ENCODE data around the gene TOP2A. TPM values are rescaled to one million over a fixed set of nuclear protein-coding genes. Genes with fewer than 3 reads are reported as not detected.
A peak's percentile ranks its signal among the peaks of the same experiment; 100 is the strongest.

The TOP2A gene
- total RNA-seq, 2 donors from 2014 or later: 0.47 to 4.2 TPM

DNA sequence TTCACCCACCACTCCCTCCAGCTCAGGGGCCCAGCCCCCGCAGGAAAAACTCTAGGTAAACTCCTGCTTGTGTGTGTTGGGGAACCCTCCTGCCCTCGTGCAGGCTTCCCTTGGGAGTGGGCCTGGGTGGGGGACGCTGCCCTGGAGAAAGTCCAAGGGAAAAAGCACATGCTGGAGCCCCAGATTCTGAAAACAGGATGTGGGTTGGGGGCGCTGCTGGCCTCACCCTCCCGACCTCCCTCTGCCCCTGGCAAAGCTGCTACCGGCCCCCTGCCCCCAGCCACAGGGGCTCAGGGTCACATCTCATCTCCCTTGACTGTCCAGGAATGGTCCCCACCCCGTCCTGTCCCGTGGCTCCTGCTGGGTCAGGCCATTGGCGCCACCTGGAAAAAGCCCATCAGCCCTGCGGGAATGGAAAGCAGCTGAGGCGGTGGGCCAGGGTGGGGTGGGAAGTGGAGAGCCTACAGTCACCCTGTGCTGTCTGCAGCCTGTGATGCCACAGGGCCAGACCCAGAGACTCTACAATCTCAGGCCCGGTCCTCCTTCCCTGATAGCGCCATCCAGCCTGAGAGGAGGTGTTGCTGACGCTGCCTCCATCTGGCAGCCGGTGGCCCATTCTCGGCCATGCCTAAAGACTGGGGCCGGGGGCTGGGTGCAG, 50.7 kb downstream of the TOP2A start:
- ATAC-seq (no peak), DNase-seq (no peak)
- intact Hi-C loops (cut with DNase I): loop anchor here in 1 of 2 donors (10.0 kb wide), 1 partner anchor 48 kb away; the partner anchor contains the start of gene TOP2A

DNA sequence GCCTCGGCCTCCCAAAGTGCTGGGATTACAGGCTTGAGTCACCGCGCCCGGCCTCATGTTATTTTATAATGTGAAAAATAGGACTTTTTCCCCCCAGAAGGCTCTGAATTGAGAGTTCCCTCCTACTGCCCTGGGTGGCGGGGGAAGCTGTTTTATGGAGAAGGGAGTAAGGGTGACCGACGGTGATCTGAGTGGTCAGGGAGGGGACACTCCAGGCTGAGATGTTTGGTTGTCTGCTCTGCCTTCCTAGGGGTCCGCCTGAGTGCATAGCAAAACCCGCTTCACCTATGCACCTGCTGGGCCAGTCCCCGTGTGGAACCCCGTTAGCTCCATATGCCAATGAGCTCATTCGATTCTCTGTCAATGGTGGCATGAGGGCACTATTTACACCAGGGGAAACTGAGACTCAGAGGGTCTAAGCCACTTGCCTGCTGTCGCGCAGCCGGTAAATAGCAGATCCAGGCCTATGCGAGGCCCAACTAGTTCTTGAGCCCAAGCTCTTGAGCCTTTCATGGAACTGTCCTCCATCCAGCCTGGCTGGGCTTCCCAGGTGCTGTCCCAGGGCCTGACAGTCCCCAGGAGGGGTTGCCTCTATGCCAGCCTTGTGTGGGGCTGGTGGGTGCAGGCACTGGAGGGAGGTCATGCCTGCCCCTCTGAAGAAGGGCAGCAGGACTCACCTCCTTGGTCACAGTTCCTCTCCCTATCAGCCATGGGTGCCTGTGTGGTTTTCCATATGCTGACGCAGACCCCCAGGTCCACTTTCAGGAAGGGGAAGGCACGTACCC, 51.4 kb downstream of the TOP2A start:
- DNase-seq (no peak), ATAC-seq (no peak)
- intact Hi-C loops (cut with DNase I): loop anchor here in 1 of 2 donors (10.0 kb wide), 1 partner anchor 49 kb away; the partner anchor contains the start of gene TOP2A

DNA sequence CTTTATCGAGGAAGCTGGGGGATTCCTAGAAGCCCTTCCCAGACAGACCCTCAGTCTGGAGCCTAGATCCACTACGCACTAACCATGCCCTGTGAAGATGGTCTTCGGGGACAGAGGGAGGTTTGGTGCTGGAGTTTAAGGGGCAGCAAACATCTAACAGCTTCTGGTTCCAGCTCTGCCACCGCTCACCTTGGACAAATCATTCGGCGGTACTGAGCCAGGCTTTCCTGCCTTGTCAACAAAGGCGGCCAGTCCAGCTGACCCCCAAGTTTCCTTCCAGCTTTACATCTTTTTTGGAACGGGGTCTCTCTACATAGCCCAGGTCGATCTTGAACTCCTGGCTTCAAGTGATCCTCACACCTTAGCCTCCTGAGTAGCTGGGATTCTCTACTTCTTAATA, 52.8 kb downstream of the TOP2A start:
- ATAC-seq (no peak), DNase-seq (no peak)
- intact Hi-C loops (cut with DNase I): loop anchor here in 1 of 2 donors (10.0 kb wide), 1 partner anchor 50 kb away; the partner anchor contains the start of gene TOP2A

DNA sequence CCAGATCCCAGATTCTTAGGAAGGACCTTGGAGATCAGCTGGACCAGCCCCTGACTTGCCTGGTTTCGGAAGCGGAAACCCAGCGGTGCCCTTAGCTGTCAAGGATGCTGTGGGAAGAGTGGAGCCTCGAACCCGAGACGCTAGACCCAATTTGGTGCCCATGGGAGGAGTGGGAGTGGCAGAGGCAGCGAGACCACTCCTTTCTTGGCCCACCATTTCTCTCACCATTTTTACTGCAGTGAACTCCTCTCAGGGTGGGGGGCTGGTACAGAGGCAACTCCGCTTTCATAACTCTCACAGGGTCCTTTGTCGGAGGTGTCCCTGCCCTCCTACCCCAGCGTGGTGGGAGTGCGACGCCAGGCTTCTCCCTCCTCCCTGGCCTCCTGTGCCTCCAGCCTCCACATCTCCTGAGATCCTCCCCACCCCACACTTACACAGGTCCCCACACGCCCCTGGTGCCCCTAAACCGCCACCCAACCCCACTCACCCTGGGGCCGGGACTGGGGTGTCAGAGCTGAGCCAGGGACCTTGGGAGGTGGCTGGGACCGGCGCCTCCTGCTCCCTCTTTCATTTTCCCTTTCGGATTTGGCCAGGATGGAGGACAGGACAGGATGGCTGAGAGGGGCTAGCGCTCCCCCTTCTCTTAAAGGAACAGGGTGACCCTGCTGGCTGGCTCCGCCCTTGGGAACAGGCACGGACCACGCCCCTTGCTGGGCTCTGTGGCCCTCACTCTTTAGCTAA, 53.4 kb downstream of the TOP2A start, which contains the start of gene GJD3:
Gene GJD3, minus strand, starts transcription at position 617 of the 741 bp plus-strand sequence. CDS start 922 bp downstream, outside the sequence.
- intact Hi-C loops (cut with DNase I): loop anchor here in 1 of 2 donors (10.0 kb wide), 1 partner anchor 51 kb away; the partner anchor contains the start of gene TOP2A
- ATAC-seq (no peak), DNase-seq (no peak)

DNA sequence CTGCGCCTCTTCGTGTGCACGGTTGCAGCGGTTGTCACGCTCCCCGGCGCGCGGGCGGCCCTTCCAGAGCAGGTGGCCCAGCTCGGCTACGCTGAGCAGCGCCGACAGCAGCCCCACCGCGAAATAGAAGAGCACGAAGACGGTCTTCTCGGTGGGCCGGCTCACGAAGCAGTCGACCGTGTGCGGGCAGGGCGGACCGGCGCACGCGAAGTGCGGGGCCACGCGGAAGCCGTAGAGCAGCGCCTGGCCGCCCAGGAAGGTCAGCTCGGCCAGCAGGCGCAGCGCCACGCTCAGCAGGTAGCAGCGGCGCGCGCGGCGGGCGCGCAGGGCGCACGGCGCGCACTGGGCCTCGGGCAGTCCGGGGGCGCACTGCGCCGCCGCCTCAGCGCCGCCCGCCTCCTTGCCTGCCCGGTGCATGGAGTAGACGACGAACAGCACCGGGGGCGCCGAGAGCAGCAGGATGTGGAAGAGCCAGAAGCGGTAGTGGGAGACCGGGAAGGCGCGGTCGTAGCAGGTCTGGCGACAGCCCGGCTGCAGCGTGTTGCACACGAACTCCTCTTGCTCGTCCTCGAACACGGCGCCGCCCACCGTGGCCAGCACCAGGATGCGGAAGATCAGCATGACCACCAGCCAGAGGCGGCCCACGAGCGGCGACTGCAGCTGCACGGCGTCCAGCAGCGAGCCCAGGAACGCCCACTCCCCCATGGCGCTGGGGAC, 54.4 kb downstream of the TOP2A start:
- peak; percentile 58 for DNase-seq

DNA sequence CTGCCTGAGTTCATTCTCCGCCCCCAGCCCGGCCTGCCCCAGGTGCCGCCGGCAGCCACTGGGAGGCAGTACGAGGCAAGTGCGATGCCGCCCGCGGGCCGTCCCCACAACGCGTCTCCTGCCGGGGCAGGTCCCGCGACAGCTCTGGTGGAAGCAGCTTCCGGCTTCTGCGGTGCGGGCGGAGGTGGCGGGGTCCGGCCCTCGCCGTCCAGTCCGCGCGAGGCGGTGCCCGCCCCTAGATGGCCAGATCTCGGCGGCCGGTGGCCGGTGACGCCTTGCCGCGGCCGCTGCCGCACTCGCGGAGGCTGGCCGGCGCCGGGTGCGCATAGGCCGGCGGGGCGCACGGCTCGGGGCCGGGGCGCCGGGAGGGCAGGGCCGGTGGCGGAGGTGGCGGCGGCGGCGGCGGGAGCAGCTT, 55.0 kb downstream of the TOP2A start:
- ATAC-seq (peak; percentile 29 to 35), DNase-seq (peak; percentile 72)
- intact Hi-C loops (cut with DNase I): loop anchor here in 1 of 2 donors (10.0 kb wide), 1 partner anchor 52 kb away; the partner anchor contains the start of gene TOP2A

More for the DNA sequence above, 54.4 kb downstream of the TOP2A start:
- peak; percentile 12 to 17 for ATAC-seq
- intact Hi-C loops (cut with DNase I): loop anchor here in 1 of 2 donors (10.0 kb wide), 1 partner anchor 52 kb away; the partner anchor contains the start of gene TOP2A

DNA sequence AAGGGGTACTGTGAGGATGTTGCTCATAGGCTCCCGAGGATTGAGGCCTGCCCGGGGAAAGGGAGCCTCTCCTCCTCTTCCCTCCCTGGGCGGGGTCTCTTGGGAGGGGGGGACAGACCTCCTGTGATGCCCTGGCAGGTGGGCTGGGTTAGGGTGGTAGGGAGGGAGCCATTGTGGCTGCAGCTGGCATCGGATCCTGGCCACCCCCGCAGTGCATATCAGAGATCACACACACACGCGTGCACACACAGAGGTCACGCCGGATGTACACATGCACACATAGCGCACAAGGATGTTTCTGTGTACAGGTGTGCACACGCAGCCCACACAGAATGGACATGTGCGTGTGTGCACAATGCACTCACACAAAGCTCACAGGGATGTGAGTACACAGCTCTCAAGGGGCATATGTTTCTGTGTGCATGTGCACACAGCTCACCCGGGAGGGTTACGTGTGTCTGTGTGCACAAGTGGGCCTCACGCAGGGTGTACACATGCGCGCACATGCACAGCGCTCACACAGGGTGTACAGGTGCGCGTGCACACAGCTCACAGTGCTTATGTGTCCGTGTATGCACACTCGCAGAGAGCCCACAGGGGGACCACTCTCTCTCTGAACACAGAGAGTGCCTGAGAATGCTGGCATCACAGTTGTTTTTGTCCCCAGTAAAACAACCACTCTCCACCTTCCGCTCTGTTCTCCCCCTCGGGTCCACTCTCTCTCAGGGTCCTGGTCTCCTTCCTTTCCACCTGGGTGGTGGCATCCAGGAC, 55.6 kb downstream of the TOP2A start:
- intact Hi-C loops (cut with DNase I): loop anchor here in 1 of 2 donors (10.0 kb wide), 1 partner anchor 53 kb away; the partner anchor contains the start of gene TOP2A
- DNase-seq: no peak
- no peak for ATAC-seq

DNA sequence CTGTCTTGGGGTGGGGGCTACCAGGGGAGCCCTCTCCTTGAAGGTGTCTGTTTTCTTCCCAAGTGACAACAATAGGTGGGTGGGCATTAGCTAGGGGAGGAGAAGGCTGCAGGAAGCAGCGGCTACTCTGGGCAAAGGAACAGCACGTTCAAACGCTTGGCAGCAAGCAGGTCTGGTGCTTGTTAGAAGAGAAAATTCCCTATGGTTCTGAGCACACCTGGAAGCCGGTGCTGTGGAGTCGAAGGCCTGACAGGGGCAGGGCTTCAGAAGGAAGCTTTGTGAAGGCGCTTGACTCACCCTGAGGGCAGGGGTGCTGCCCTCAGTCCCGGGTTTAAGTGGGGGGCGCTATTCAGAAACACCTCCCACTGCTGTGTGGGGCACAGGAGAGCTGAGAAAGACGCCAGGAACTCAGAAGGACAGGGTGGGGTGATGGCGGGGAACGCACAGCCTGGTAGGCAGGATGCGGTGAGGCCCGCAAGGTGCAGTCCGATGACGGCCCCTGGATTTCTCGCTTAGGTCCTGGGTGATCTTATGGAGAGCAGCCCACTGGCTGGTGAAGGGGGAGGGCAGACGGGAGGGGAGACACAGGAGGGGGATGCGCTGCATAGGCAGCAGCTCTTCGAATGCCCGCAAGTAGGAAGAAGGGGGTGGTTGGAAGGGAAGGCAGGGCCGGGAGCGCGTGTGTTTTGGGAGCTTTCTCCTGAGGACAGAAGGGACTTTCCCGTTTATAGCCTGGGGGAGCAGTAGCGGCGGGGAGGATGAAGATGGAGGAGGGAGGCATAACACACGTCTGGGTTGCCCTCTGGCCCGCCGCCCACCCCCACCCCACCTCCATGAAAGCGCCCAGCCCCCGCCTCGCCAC, 56.4 kb downstream of the TOP2A start:
- DNase-seq: peak; percentile 10
- no peak for ATAC-seq
- intact Hi-C loops (cut with DNase I): loop anchor here in 1 of 2 donors (10.0 kb wide), 1 partner anchor 54 kb away; the partner anchor contains the start of gene TOP2A

DNA sequence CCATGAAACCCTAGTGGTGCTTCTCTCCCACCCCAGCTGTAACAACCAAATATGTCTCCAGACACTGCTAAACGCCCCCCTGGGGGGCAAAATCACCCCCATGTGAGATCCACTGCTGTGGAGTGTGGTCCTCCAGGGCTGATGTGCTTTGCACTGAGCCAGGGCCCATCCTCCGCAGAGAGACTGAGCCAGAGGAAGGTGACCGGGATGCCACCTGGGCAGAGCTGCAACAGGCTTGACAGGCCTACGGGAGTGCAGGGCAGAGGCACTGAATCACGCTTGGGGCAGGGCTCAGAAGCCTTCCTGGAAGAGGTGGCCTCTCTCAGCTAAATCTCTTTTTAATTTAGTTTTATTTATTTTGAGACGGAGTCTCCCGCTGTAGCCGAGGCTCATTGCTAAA, 57.6 kb downstream of the TOP2A start:
- DNase-seq (no peak), ATAC-seq (no peak)
- intact Hi-C loops (cut with DNase I): loop anchor here in 1 of 2 donors (10.0 kb wide), 1 partner anchor 55 kb away; the partner anchor contains the start of gene TOP2A

DNA sequence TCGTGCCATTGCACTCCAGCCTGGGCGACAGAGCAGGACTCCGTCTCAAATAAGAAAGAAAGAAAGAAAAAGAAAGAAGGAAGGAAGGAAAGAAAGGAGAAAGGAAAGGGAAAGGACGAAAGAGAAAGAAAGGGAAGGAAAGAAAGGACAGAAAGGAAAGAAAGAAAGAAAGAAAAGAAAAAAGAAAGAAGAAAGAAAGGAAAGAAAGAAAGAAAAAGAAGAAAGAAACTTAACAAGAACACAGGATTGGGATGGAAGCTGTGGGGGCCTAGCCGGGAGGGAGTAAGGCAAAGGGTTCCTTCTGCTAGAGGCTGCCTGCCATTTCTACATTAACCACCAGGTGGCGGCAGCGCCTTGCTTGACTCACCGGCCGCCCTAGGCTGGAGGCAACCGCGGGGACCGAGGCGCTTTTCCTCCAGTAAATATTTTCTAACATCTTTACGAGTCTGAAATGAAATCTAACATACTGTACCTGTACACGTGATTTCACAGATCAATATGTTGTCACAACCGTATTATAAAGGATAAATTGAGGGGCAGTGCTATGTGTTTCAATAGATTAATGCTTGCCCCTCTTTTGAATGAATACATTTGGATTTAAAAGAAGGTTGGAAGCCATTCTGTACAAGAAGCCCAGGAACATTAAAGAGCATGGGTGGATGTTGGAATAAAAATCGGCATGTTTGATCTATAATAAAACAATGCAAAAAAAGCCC, 59.2 kb downstream of the TOP2A start:
- ATAC-seq (peak; percentile 68 to 71), DNase-seq (peak; percentile 92)
- intact Hi-C loops (cut with DNase I): loop anchor here in 1 of 2 donors (1.0 to 10.0 kb wide), 4 partner anchors 54 to 202 kb away; no protein-coding TSS in a partner anchor

DNA sequence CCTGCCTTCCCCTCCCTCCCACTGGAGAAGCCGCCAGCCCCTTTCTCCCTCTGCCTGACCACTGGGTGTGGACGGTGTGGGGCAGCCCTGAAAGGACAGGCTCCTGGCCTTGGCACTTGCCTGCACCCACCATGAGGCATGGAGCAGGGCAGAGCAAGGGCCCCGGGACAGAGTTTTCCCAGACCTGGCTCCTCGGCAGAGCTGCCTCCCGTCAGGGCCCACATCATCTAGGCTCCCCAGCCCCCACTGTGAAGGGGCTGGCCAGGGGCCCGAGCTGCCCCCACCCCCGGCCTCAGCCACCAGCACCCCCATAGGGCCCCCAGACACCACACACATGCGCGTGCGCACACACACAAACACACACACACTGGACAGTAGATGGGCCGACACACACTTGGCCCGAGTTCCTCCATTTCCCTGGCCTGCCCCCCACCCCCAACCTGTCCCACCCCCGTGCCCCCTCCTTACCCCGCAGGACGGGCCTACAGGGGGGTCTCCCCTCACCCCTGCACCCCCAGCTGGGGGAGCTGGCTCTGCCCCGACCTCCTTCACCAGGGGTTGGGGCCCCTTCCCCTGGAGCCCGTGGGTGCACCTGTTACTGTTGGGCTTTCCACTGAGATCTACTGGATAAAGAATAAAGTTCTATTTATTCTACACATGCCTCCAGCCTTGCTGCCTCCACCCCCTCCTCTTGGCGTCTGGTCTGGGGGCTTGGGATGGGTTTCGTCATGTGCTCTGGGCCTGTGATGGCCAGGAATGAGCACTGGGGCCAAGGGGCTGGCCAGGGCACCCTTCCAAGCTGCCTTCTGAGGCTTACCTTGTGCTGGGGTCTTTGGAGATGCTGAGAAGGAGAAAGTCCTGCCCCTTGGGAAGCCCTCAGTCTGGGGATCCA, 60.5 kb downstream of the TOP2A start:
- intact Hi-C loops (cut with DNase I): loop anchor here in 1 of 2 donors (5.0 to 10.0 kb wide), 2 partner anchors 55 to 152 kb away; no protein-coding TSS in a partner anchor
- peak; percentile 1 to 5 for ATAC-seq
- peak; percentile 32 for DNase-seq

DNA sequence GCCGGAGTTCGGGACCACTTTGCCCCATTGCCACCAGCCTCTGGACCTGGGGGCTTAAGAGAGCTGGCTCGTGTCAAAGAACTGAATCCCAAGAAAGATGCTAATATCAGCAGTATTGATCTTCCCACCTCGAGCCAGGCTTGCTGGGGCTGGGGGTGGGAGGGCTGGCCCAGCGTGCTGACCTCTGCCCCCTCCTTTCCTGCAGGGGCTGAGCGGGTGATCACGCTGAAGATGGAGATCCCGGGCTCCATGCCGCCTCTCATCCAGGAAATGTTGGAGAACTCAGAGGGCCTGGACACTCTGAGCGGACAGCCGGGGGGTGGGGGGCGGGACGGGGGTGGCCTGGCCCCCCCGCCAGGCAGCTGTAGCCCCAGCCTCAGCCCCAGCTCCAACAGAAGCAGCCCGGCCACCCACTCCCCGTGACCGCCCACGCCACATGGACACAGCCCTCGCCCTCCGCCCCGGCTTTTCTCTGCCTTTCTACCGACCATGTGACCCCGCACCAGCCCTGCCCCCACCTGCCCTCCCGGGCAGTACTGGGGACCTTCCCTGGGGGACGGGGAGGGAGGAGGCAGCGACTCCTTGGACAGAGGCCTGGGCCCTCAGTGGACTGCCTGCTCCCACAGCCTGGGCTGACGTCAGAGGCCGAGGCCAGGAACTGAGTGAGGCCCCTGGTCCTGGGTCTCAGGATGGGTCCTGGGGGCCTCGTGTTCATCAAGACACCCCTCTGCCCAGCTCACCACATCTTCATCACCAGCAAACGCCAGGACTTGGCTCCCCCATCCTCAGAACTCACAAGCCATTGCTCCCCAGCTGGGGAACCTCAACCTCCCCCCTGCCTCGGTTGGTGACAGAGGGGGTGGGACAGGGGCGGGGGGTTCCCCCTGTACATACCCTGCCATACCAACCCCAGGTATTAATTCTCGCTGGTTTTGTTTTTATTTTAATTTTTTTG, 61.6 kb downstream of the TOP2A start:
- intact Hi-C loops (cut with DNase I): loop anchor here (2.0 to 10.0 kb wide), 3 partner anchors 53 to 151 kb away; no protein-coding TSS in a partner anchor
- DNase-seq (peak; percentile 73), ATAC-seq (peak; percentile 7 to 45)

DNA sequence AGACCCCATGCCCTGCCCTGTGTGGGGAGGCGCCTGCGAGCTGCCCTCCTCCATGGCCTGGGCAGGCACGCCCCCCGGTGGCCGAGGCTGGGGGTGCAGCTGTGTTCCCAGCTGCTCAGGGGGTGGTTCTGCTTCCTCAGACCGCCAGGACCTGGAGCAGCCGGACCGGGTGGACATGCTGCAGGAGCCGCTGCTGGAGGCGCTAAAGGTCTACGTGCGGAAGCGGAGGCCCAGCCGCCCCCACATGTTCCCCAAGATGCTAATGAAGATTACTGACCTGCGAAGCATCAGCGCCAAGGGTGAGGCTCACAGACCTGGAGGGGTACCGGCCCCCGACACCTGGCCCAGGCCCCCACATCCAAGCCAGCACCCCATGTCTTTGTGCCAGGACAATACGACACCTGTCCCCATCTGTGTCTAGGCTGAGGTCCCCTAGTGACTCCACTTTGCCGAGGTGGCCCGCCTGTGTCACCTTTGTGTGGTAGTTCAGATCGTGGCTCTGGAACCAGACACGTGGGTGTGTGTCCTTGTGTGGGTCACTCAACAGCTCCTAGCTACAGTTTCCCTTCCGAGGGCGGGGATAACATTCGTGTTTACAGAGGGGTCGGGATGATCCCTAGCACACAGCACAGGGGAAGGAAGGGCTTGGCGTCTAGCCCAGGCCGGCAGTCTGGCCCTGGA, 62.4 kb downstream of the TOP2A start:
- ATAC-seq (peak; percentile 63 to 73), DNase-seq (peak; percentile 78)
- intact Hi-C loops (cut with DNase I): loop anchor here (2.0 to 10.0 kb wide), 3 partner anchors 52 to 150 kb away; no protein-coding TSS in a partner anchor

Measured in left cardiac atrium (tissue), 4 donors.